Fibroblast of lung (primary cell): Measurements from ENCODE around the gene NSFL1C. TPM values are rescaled to one million over a fixed set of nuclear protein-coding genes. Genes with fewer than 3 reads are reported as not detected.

ENCODE experiments used
- DNase-seq, 2 donors: peaks; one replicate each; pipeline versions ENCODE4 v3.0.0 to v3.0.0-alpha.2; 2010; ENCODE audit warnings: low read depth in 2 of 2
- H2AFZ ChIP-seq: 2 replicates; pipeline ENCODE4 v1.5.1; 2012; ENCODE audit warnings: low read length, control low read depth, inconsistent platforms
- H3K27ac ChIP-seq: 2 replicates; pipeline ENCODE4 v1.5.1; 2011; ENCODE audit warnings: low read length, control low read depth; ENCODE audit not compliant: insufficient read depth
- H3K27me3 ChIP-seq: 2 replicates; pipeline ENCODE4 v1.5.1; 2011; ENCODE audit warnings: mild to moderate bottlenecking, low read length; ENCODE audit not compliant: control insufficient read depth, insufficient read depth
- H3K36me3 ChIP-seq: 2 replicates; pipeline ENCODE4 v1.5.1; 2011; ENCODE audit warnings: low read length; ENCODE audit not compliant: control insufficient read depth, insufficient read depth
- H3K4me1 ChIP-seq: 2 replicates; pipeline ENCODE4 v1.5.1; 2011; ENCODE audit warnings: low read length; ENCODE audit not compliant: control insufficient read depth, insufficient read depth; ENCODE audit errors: extremely low read depth
- H3K4me2 ChIP-seq: 2 replicates; pipeline ENCODE4 v1.5.1; 2011; ENCODE audit warnings: low read length, control low read depth; ENCODE audit not compliant: insufficient read depth; ENCODE audit errors: extremely low read depth
- H3K4me3 ChIP-seq, 4 experiments: fragments of 200-600 bp in 1 of 4; sonication (generic) in 1 of 4; replicated peaks in 1 of 4; 2 replicates each; pipeline ENCODE4 v1.5.1; 2011 to 2016; ENCODE audit warnings: low read length in 4 of 4, low read depth in 3 of 4, mild to moderate bottlenecking in 3 of 4, control low read depth in 2 of 4, inconsistent platforms in 1 of 4, mixed read lengths in 1 of 4; ENCODE audit not compliant: insufficient read depth in 1 of 4; ENCODE audit errors: control extremely low read depth in 1 of 4
- H3K79me2 ChIP-seq: 2 replicates; pipeline ENCODE4 v1.5.1; 2012; ENCODE audit warnings: mild to moderate bottlenecking, low read length, inconsistent platforms; ENCODE audit not compliant: control insufficient read depth, insufficient read depth
- H3K9ac ChIP-seq: 2 replicates; pipeline ENCODE4 v1.5.1; 2011; ENCODE audit warnings: mild to moderate bottlenecking, low read length, control low read depth; ENCODE audit not compliant: insufficient read depth
- H3K9me3 ChIP-seq: 2 replicates; pipeline ENCODE4 v1.5.1; 2012; ENCODE audit warnings: low read depth, low read length; ENCODE audit not compliant: control insufficient read depth, insufficient read depth
- H4K20me1 ChIP-seq: 2 replicates; pipeline ENCODE4 v1.5.1; 2011; ENCODE audit warnings: low read length; ENCODE audit not compliant: control insufficient read depth, insufficient read depth; ENCODE audit errors: extremely low read depth
- CTCF ChIP-seq, 2 donors: IDR thresholded peaks in 1 of 2; conservative IDR thresholded peaks in 1 of 2; 1 replicate in 1 of 2; 2 replicates in 1 of 2; pipeline ENCODE4 v1.5.1; 2011 to 2012; ENCODE audit warnings: low read length in 2 of 2, control low read depth in 1 of 2, inconsistent platforms in 1 of 2, low read depth in 1 of 2, mild to moderate bottlenecking in 1 of 2
- EZH2 ChIP-seq: IDR thresholded peaks from 2 replicates; pipeline ENCODE4 v1.5.1; 2012; ENCODE audit warnings: low read length, control low read depth, mild to moderate bottlenecking; ENCODE audit errors: missing control alignments
- polyA plus RNA-seq, 2 donors: library from polyadenylated mRNA; depleted of rRNA in 1 of 2; stranded (reverse) in 1 of 2; unstranded in 1 of 2; fragments of >200 nt; gene quantifications; 2 replicates each; pipeline ENCODE4 v1.2.1, GENCODE V29; 2011 to 2012; ENCODE audit warnings: missing spikeins in 1 of 2
- total RNA-seq: library from RNA; depleted of rRNA; stranded (reverse); fragments of >200 nt; gene quantifications from 2 replicates; pipeline ENCODE4 v1.2.1, GENCODE V29; 2014

Gene NSFL1C
- total and polyA plus RNA-seq, 2 donors (not counting 1 experiment from before 2014, with no cell fraction given), result 17.8 to 24.3 TPM

DNA sequence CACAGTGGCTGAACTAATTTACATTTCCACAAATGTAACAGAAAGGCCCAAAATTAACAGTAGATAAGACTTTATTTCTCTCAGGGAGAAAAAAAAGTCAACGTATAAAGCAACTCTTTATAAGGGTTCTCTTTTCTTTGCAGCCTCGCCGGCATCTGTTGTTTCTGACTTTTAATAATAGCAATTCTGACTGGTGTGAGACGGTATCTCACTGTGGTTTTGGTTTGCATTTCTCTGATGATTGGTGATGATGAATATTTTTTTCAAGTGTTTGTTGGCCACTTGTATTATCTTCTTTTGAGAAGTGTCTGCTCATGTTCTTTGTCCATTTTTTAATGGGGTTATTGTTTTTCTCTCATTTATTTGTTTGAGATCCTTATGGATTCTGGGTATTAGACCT, 46.6 kb downstream of the NSFL1C start:
- H3K4me2 ChIP-seq, result no peak overlapping the region
- no peak overlapping the region for H2AFZ ChIP-seq
- H3K9ac ChIP-seq, result no peak overlapping the region
- DNase-seq, result no peak
- H3K27ac ChIP-seq, result no peak overlapping the region
- peaks cover 10% of the 10 kb centered on the region for H3K4me1 ChIP-seq
- no peaks in the 10 kb centered on the region for H3K79me2 ChIP-seq
- TF ChIP-seq EZH2, result no peak
- TF ChIP-seq CTCF (conservative IDR thresholded peaks at IDR 0.05 in 1 of 2, IDR thresholded peaks at IDR 0.05 in 1 of 2; ENCODE audit: low read depth in 1 of 2, low read length in 2 of 2), result no peak
- H3K36me3 ChIP-seq, result no peaks in the 10 kb centered on the region
- no peaks in the 10 kb centered on the region for H3K9me3 ChIP-seq
- H4K20me1 ChIP-seq, result no peaks in the 10 kb centered on the region
- no peak overlapping the region for H3K4me3 ChIP-seq
- no peaks in the 10 kb centered on the region for H3K27me3 ChIP-seq

DNA sequence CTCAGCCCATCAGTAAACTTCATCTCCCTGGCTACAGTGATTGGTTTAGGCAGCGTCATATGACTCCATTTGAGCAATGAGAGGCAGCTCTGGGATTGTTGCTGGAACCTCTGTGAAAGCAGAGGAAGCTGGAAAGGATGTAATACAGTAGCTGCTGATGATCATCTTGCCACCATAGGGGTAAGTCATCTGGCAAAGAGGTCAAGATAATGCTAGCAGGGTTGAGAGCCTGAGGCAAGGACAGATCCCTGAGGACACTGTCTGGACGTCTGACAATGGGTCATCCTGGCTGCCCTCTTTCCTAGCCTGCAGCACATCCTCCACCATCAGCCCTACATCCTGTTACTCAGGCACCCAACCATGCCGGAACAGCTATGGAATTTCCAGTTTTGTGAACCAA, 48.3 kb downstream of the NSFL1C start:
- no peak overlapping the region for H3K4me2 ChIP-seq
- H3K4me1 ChIP-seq, result peaks cover 10% of the 10 kb centered on the region
- DNase-seq, result peak in 1 of 2 donors; percentile 15
- H3K36me3 ChIP-seq, result no peaks in the 10 kb centered on the region
- no peak overlapping the region for H3K4me3 ChIP-seq
- H3K27me3 ChIP-seq, result no peaks in the 10 kb centered on the region
- no peaks in the 10 kb centered on the region for H3K9me3 ChIP-seq
- H3K9ac ChIP-seq, result no peak overlapping the region
- no peaks in the 10 kb centered on the region for H3K79me2 ChIP-seq
- no peaks in the 10 kb centered on the region for H4K20me1 ChIP-seq
- H2AFZ ChIP-seq, result peak overlapping the region; percentile 43
- TF ChIP-seq CTCF (conservative IDR thresholded peaks at IDR 0.05 in 1 of 2, IDR thresholded peaks at IDR 0.05 in 1 of 2; ENCODE audit: low read depth in 1 of 2, low read length in 2 of 2) (no peak), EZH2 (no peak)
- H3K27ac ChIP-seq, result no peak overlapping the region

DNA sequence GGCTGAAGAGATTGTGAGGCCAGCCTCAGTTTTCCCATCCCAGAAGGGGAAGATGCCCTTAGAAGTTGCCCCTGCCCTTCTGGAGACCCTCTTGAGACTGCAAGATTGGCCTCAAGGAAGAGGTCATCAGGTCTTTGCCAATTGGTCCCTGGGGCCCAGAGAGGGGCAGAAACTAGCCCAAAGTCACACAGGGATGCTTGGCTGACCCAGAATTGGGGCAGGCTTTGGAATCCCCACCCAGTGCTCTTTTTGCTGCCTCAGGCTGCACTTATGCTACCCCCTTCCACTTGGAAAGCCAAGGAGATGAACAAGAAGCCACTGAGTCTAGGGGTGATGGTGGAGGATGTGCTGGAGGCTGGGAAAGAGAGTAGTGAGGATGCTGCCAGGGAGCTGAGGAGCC, 48.9 kb downstream of the NSFL1C start:
- Histone ChIP-seq H3K36me3 (no peaks in the 10 kb centered on the region), H4K20me1 (no peaks in the 10 kb centered on the region), H3K27me3 (no peaks in the 10 kb centered on the region), H3K4me3 (no peak overlapping the region), H3K9me3 (no peaks in the 10 kb centered on the region), H3K4me1 (peaks cover 10% of the 10 kb centered on the region), H3K4me2 (no peak overlapping the region), H3K79me2 (no peaks in the 10 kb centered on the region), H3K27ac (no peak overlapping the region), H3K9ac (no peak overlapping the region), H2AFZ (no peak overlapping the region)
- no peak for DNase-seq
- no peak for TF ChIP-seq EZH2
